Heart right ventricle (tissue), 16 donors: ENCODE measurements around the gene GP9. TPM values are rescaled to one million over a fixed set of nuclear protein-coding genes. Genes with fewer than 3 reads are reported as not detected.
"Not testable (repeated sequence)": the region's sequence is repeated elsewhere in the genome, so short reads cannot be mapped to it uniquely, and the experiment has no call there.

ENCODE experiments used
- ATAC-seq, 8 donors: fragments of 200-7000 bp; cut with Tn5 transposase; one replicate each; pipeline ENCODE4 v1.9.1; 2020; ENCODE audit warnings: mild to moderate bottlenecking in 8 of 8, moderate library complexity in 8 of 8, moderate number of reproducible peaks in 1 of 8
- DNase-seq, 2 donors: peaks; one replicate each; pipeline ENCODE4 v3.0.0-alpha.2; 2020
- H3K27ac ChIP-seq, 10 donors: fragments of 200-600 bp; sonication (generic) in 2 of 10; one replicate each; pipeline versions ENCODE4 v1.5.0 to v1.8.0; 2020 to 2022; ENCODE audit warnings: mild to moderate bottlenecking in 3 of 10
- H3K27me3 ChIP-seq, 7 donors: fragments of 200-600 bp; one replicate each; pipeline ENCODE4 v1.8.0; 2021 to 2022; ENCODE audit warnings: mild to moderate bottlenecking in 2 of 7
- H3K36me3 ChIP-seq, 9 donors: fragments of 200-600 bp; sonication (generic) in 1 of 9; one replicate each; pipeline versions ENCODE4 v1.5.0 to v1.8.0; 2020 to 2022; ENCODE audit warnings: mild to moderate bottlenecking in 2 of 9
- H3K4me1 ChIP-seq, 9 donors: fragments of 200-600 bp; sonication (generic) in 1 of 9; one replicate each; pipeline versions ENCODE4 v1.5.0 to v1.8.0; 2020 to 2022; ENCODE audit warnings: mild to moderate bottlenecking in 4 of 9
- H3K4me3 ChIP-seq, 10 donors: fragments of 200-600 bp; sonication (generic) in 2 of 10; one replicate each; pipeline versions ENCODE4 v1.5.0 to v1.8.0; 2020 to 2022; ENCODE audit warnings: mild to moderate bottlenecking in 7 of 10, moderate library complexity in 2 of 10
- H3K9me3 ChIP-seq, 11 donors: fragments of 200-600 bp in 10 of 11; sonication (generic) in 2 of 11; one replicate each; pipeline versions ENCODE4 v1.5.0 to v1.8.0; 2013 to 2022; ENCODE audit warnings: mild to moderate bottlenecking in 2 of 11, control low read depth in 1 of 11, moderate library complexity in 1 of 11
- WGBS, 2 donors: extraction: QIAGEN DNeasy Blood & Tissue Kit; methylation state at CpG; one replicate each; pipeline ENCODE4 v1.1.7; 2013; ENCODE audit warnings: inconsistent platforms in 1 of 2; 5-methylcytosine and 5-hydroxymethylcytosine counted together
- intact Hi-C, 10 donors: fragments of 100-400 bp; cut with DNase I; formaldehyde crosslinking; loops; one replicate each; pipeline versions ENCODE4 v1.11.1 to v1.14.2; 2022
- polyA plus RNA-seq, 2 donors: library from polyadenylated mRNA; stranded (reverse); fragments of 200-250 nt; gene quantifications; one replicate each; pipeline ENCODE4 v1.2.3, GENCODE V29; 2013
- total RNA-seq, 10 donors: library from RNA; stranded (reverse); fragmentation: NEBNext Ultra II Directional in 3 of 10; extraction: Animal tissue kit (Norgen Biotek cat#: 25700) in 3 of 10; gene quantifications; one replicate each; pipeline versions ENCODE4 v1.2.1 to v1.2.4, GENCODE V29; 2021 to 2023
- TF ChIP-seq, protein P1 (sequence below), 9 donors: fragments of 200-600 bp; sonication (generic) in 2 of 9; IDR thresholded peaks; one replicate each; pipeline versions ENCODE4 v1.5.0 to v1.8.0; 2021 to 2022; ENCODE audit warnings: antibody characterized with exemption in 9 of 9, mild to moderate bottlenecking in 5 of 9, moderate library complexity in 1 of 9
- donor health status: Arrhythmogenic right ventricular cardiomyopathy.
- donor health status: ischemic (EF 13 %, LVEDD 7.1; RV severe dilation, severe dysfunction).
- donor health status: healthy with polysubstance abuse.
- donor health status: DM: no; HTN: yes; CAD: no.
- donor health status: DM: no; HTN: no; CAD: no.
- donor health status: ischemic (EF 25% LVEDD 6.9; RV normal size, moderate dysfunction).
- donor health status: ischemic (EF 25% LVEDD 5.7; RV mildly dilated, moderate dysfunction).
- donor health status: healthy.
- donor health status: DM: yes; HTN: yes; CAD: no.
- donor health status: Ischemic cardiomyopathy.
- donor health status: ischemic (EF 35%, LVEDD 5.7; RV mildly dilated, moderate dysfunction).
- donor health status: nonischemic (EF 11% LVEDD 7.7; RV severe dilation, severe dysfunction).
- donor health status: DM: yes; HTN: yes; CAD: no.
- donor health status: PGD.
- donor health status: ischemic (EF 29% LVEDD 5.4; RV normal size, mild dysfunction).
- donor health status: nonischemic (EF 23%, LVEDD 6.1; RV moderate dilation, normal function).

Gene GP9
- total and polyA plus RNA-seq, 12 donors: 0.13 TPM; not detected in 11

DNA sequence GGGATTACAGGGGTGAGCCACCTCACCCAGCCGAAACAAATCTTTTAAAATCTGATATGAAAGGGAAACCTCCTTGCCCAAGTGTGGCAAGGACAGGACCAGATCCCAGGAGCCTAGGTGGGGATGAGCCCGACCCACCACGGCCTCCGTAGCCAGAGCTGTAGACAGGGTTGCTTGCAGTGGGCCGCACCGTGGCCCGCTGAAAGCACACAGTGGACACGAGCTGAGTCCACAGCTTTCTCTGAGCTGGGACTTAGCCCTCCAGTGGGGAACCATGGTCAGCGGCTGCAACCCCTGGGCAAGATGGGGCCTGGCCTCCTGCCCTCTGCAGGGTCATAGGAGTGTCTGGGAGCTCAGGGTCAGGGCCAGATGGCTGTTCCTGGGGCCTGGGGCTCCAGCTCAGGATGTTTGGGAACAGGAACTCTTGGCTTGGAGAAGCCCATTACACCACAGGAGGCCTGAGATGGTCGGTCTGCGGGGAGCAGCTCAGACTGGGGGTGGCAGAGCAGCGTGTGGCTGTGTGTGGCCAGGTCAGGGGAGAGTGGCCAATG lies 24.7 kb downstream of the GP9 start:
- no peak for DNase-seq

DNA sequence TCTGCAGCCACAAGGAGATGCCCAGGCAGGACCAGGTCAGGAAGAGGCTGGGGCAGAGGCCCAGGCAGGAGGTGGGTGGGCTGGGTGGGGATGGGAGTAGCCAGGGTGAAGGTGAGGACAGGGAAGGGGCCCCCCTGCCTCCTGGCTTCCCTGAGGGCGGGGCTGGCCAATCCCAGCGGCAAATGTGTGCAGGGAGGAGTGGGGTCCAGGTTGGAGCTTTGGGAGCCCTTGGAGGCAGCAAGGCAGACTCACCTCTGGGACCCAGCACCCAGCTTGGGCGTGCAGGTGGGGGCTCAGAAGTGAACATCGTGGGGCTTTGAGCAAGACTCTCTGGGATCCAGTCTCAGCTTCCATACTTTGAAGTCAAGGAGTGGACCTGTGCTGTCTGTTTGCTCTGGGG lies 25.2 kb downstream of the GP9 start:
- no peak for DNase-seq
- Histone ChIP-seq H3K27me3 (no peaks in the 10 kb centered on the region), H3K36me3 (no peaks in the 10 kb centered on the region), H3K27ac (no peak overlapping the region), H3K4me1 (peaks cover 4 to 11% (median 7%) of the 10 kb centered on the region in 9 donors), H3K9me3 (no peaks in the 10 kb centered on the region), H3K4me3 (no peak overlapping the region)
- intact Hi-C loops: loop anchor here in 3 of 10 donors (2.0 to 10.0 kb wide), 3 partner anchors 34 to 115 kb away; no protein-coding TSS in a partner anchor
- ATAC-seq: no peak
- TF ChIP-seq, protein P1, sequence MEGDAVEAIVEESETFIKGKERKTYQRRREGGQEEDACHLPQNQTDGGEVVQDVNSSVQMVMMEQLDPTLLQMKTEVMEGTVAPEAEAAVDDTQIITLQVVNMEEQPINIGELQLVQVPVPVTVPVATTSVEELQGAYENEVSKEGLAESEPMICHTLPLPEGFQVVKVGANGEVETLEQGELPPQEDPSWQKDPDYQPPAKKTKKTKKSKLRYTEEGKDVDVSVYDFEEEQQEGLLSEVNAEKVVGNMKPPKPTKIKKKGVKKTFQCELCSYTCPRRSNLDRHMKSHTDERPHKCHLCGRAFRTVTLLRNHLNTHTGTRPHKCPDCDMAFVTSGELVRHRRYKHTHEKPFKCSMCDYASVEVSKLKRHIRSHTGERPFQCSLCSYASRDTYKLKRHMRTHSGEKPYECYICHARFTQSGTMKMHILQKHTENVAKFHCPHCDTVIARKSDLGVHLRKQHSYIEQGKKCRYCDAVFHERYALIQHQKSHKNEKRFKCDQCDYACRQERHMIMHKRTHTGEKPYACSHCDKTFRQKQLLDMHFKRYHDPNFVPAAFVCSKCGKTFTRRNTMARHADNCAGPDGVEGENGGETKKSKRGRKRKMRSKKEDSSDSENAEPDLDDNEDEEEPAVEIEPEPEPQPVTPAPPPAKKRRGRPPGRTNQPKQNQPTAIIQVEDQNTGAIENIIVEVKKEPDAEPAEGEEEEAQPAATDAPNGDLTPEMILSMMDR (IDR thresholded peaks at IDR 0.05): no peak
- WGBS, 2 donors: 93 to 96% methylated on average over 4 of the region's 4 CpGs

More for the DNA sequence above, 24.7 kb downstream of the GP9 start:
- Histone ChIP-seq H3K4me1 (peaks cover 4 to 11% (median 7%) of the 10 kb centered on the region in 9 donors), H3K36me3 (no peaks in the 10 kb centered on the region), H3K9me3 (no peaks in the 10 kb centered on the region), H3K27ac (no peak overlapping the region), H3K4me3 (no peak overlapping the region), H3K27me3 (no peaks in the 10 kb centered on the region)
- no peak for ATAC-seq
- intact Hi-C loops: loop anchor here in 2 of 10 donors (5.0 to 10.0 kb wide), 2 partner anchors 33 to 110 kb away; no protein-coding TSS in a partner anchor
- TF ChIP-seq, protein P1 (IDR thresholded peaks at IDR 0.05): no peak
- 90 to 95% methylated on average over 12 of the region's 12 CpGs for WGBS, 2 donors

DNA sequence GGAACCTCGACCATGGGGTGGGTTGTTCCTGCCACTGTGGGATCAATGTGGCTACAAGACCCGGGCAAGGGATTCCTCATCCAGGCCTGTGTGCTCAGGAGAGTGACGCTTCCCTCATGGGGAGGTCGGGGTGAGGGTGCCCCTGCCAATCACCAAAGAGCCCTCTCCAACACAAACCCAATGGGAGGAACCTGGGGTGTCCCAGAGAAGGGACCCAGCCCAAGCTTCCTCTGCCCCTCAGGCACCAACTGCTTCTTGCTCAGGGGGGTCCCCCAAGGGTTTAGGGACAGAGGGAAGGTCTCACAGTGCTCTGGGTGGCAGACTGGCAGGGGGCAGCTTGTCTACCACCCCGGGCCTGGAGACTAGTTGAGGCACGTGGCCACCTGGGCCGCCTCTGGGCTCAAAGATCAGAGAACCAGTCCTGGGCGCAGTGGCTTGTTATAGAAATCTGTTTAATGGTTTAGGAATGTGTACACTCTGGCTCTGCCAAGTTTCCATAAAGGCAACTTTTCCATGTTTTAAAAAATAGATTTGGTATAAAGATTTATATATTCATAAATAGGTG lies 26.6 kb downstream of the GP9 start:
- intact Hi-C loops: loop anchor here in 3 of 10 donors (2.0 to 10.0 kb wide), 3 partner anchors 35 to 116 kb away; no protein-coding TSS in a partner anchor
- peaks cover 0 to 11% (median 2%) of the 10 kb centered on the region in 9 donors for H3K36me3 ChIP-seq
- DNase-seq: peak; percentile 33 to 54

DNA sequence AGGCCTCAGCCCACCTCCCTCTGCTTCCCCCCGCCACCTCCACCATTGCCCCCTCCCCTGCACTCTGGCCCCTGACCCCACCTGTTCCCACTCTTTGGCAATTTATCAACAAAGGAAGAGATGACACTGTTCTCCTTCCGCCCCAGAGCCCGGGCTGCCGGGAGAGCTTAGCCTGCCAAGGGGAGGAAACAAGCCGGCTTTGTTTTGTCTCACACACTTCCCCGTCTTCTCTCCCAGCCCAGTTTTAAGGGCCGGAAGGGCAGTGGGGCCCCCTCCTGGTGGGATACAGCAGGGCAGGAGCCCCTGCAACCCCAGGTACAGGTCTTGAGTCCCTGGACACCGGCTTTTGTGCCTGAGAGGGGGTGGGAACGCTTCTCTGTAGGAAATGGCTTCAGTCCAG lies 27.3 kb downstream of the GP9 start:
- 0 to 6% methylated on average over 4 to 7 of the region's 9 CpGs for WGBS, 2 donors
- H3K4me3 ChIP-seq, H3K9me3 ChIP-seq, H3K27me3 ChIP-seq: not testable (repeated sequence)
- peak; percentile 34 to 57 for DNase-seq
- H3K27ac ChIP-seq: peak overlapping the region in 1 of 10 donors; percentile 84
- peaks cover 0 to 18% (median 5%) of the 10 kb centered on the region in 9 donors for H3K36me3 ChIP-seq
- intact Hi-C loops: loop anchor here in 3 of 10 donors (2.0 to 10.0 kb wide), 3 partner anchors 36 to 117 kb away; no protein-coding TSS in a partner anchor
- H3K4me1 ChIP-seq: peaks cover 4 to 13% (median 8%) of the 10 kb centered on the region in 9 donors
- ATAC-seq: peak; percentile 86 to 96 (median 92)

More for the DNA sequence above, 26.6 kb downstream of the GP9 start:
- H3K9me3 ChIP-seq: no peaks in the 10 kb centered on the region
- 52 to 53% methylated on average over 8 of the region's 8 CpGs for WGBS, 2 donors
- H3K27me3 ChIP-seq: no peaks in the 10 kb centered on the region
- H3K4me3 ChIP-seq: no peak overlapping the region
- H3K4me1 ChIP-seq: peaks cover 4 to 13% (median 8%) of the 10 kb centered on the region in 9 donors
- peak overlapping the region; percentile 55 to 93 (median 82) for H3K27ac ChIP-seq
- ATAC-seq: peak; percentile 43 to 84 (median 75)
- TF ChIP-seq, protein P1 (IDR thresholded peaks at IDR 0.05): no peak

DNA sequence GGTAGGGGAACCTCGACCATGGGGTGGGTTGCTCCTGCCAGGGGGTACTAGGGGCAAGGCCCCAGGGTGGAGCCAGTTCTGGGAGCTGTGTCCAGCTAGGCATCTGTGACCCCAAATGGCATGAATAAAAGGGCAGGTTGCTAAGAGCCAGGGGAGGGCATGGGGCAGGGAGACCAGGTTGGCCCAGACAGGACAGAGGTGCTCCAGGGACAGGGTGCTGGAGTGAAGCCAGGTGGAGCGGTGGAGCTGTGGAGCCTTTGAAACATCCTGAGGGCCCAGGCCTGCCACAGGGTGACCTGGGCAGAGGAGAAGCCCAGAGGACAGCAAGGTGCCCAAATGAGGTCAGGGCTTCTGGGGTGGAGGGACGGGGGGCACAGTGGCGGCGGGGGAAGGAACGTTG lies 27.7 kb downstream of the GP9 start:
- WGBS, 2 donors: no CpG with 5 or more reads among the region's 6 CpGs
- intact Hi-C loops: loop anchor here in 2 of 10 donors (5.0 to 10.0 kb wide), 2 partner anchors 36 to 114 kb away; no protein-coding TSS in a partner anchor
- peaks cover 0 to 22% (median 8%) of the 10 kb centered on the region in 9 donors for H3K36me3 ChIP-seq

More for the DNA sequence above, 27.7 kb downstream of the GP9 start:
- not testable (repeated sequence) for H3K27me3 ChIP-seq, H3K27ac ChIP-seq, DNase-seq, H3K9me3 ChIP-seq, H3K4me3 ChIP-seq
- ATAC-seq: peak in 7 of 8 donors; percentile 2 to 51 (median 22)
- peaks cover 4 to 13% (median 8%) of the 10 kb centered on the region in 9 donors for H3K4me1 ChIP-seq
